CD14-positive monocyte (primary cell): ENCODE data around the gene KPNA3. TPM values are rescaled to one million over a fixed set of nuclear protein-coding genes. Genes with fewer than 3 reads are reported as not detected.

Experiments
- DNase-seq, 3 donors: peaks; one replicate each; pipeline ENCODE4 v3.0.0-alpha.2; 2011 to 2022
- H2AFZ ChIP-seq: 2 replicates; pipeline ENCODE4 v1.6.0; 2012; ENCODE audit warnings: mild to moderate bottlenecking, low read depth, low read length, inconsistent platforms; ENCODE audit not compliant: insufficient read depth, poor library complexity, severe bottlenecking
- H3K27ac ChIP-seq, 2 donors: 1 replicate in 1 of 2; 2 replicates in 1 of 2; pipeline ENCODE4 v1.5.1; 2012 to 2013; ENCODE audit warnings: low read length in 2 of 2, control low read depth in 1 of 2, inconsistent platforms in 1 of 2, low read depth in 1 of 2, mild to moderate bottlenecking in 1 of 2
- H3K27me3 ChIP-seq, 2 donors: one replicate each; pipeline versions ENCODE4 v1.6.0 to v1.6.1; 2011 to 2013; ENCODE audit warnings: low read length in 2 of 2; ENCODE audit not compliant: control insufficient read depth in 2 of 2, insufficient read depth in 2 of 2
- H3K36me3 ChIP-seq, 2 donors: replicated peaks in 1 of 2; 1 replicate in 1 of 2; 2 replicates in 1 of 2; pipeline versions ENCODE4 v1.5.1 to v1.6.1; 2012 to 2013; ENCODE audit warnings: low read length in 2 of 2, control low read depth in 1 of 2, inconsistent platforms in 1 of 2, mild to moderate bottlenecking in 1 of 2; ENCODE audit not compliant: insufficient read depth in 2 of 2, control insufficient read depth in 1 of 2
- H3K4me1 ChIP-seq, 2 donors: 1 replicate in 1 of 2; 2 replicates in 1 of 2; pipeline versions ENCODE4 v1.5.1 to v1.6.1; 2012 to 2013; ENCODE audit warnings: low read length in 2 of 2, control low read depth in 1 of 2, inconsistent platforms in 1 of 2, mild to moderate bottlenecking in 1 of 2, moderate library complexity in 1 of 2; ENCODE audit not compliant: insufficient read depth in 2 of 2, control insufficient read depth in 1 of 2
- H3K4me2 ChIP-seq: replicated peaks from 2 replicates; pipeline ENCODE3; 2012; ENCODE audit warnings: low read length, moderate library complexity, mild to moderate bottlenecking; ENCODE audit not compliant: poor library complexity, severe bottlenecking; ENCODE audit errors: extremely low read depth
- H3K4me3 ChIP-seq, 3 experiments: fragments of 200-600 bp in 1 of 3; sonication (generic) in 1 of 3; replicated peaks in 1 of 3; 1 replicate in 2 of 3; 2 replicates in 1 of 3; pipeline ENCODE4 v1.5.1; 2011 to 2013; ENCODE audit warnings: low read length in 3 of 3, mild to moderate bottlenecking in 3 of 3, control low read depth in 2 of 3, low read depth in 2 of 3, inconsistent platforms in 1 of 3, moderate library complexity in 1 of 3
- H3K79me2 ChIP-seq: 2 replicates; pipeline ENCODE4 v1.6.0; 2012; ENCODE audit warnings: mild to moderate bottlenecking, control low read depth, inconsistent platforms, low read length, moderate library complexity; ENCODE audit not compliant: insufficient read depth
- H3K9ac ChIP-seq: 2 replicates; pipeline ENCODE4 v1.6.0; 2017; ENCODE audit warnings: low read length, mild to moderate bottlenecking; ENCODE audit not compliant: insufficient read depth, poor library complexity, severe bottlenecking
- H3K9me3 ChIP-seq, 2 donors: replicated peaks in 1 of 2; 1 replicate in 1 of 2; 2 replicates in 1 of 2; pipeline versions ENCODE4 v1.5.1 to v1.6.1; 2012 to 2013; ENCODE audit warnings: low read length in 2 of 2, control low read depth in 1 of 2; ENCODE audit not compliant: control insufficient read depth in 1 of 2, insufficient read depth in 1 of 2
- H4K20me1 ChIP-seq: 2 replicates; pipeline ENCODE4 v1.6.0; 2012; ENCODE audit warnings: mild to moderate bottlenecking, low read length, control low read depth, moderate library complexity; ENCODE audit not compliant: insufficient read depth
- H3K27ac Mint-ChIP-seq, 7 donors: one replicate each; pipeline ENCODE4 v1.8.0; 2020; ENCODE audit warnings: mild to moderate bottlenecking in 7 of 7, mixed read lengths in 7 of 7, moderate library complexity in 6 of 7, inconsistent platforms in 2 of 7
- H3K27me3 Mint-ChIP-seq, 3 donors: one replicate each; pipeline ENCODE4 v1.8.0; 2021 to 2022; ENCODE audit warnings: low read depth in 3 of 3, mild to moderate bottlenecking in 3 of 3, mixed read lengths in 3 of 3, moderate library complexity in 3 of 3, inconsistent platforms in 1 of 3
- H3K36me3 Mint-ChIP-seq, 2 donors: one replicate each; pipeline ENCODE4 v1.8.0; 2020; ENCODE audit warnings: mixed read lengths in 2 of 2, inconsistent platforms in 1 of 2, mild to moderate bottlenecking in 1 of 2
- H3K4me1 Mint-ChIP-seq: one replicate; pipeline ENCODE4 v1.8.0; 2020; ENCODE audit warnings: mild to moderate bottlenecking, mixed read lengths
- H3K4me3 Mint-ChIP-seq, 2 donors: one replicate each; pipeline ENCODE4 v1.8.0; 2020; ENCODE audit warnings: mild to moderate bottlenecking in 2 of 2, mixed read lengths in 2 of 2, moderate library complexity in 1 of 2
- H3K9me3 Mint-ChIP-seq, 7 donors: one replicate each; pipeline ENCODE4 v1.8.0; 2020 to 2022; ENCODE audit warnings: mixed read lengths in 7 of 7, mild to moderate bottlenecking in 6 of 7, moderate library complexity in 6 of 7, inconsistent platforms in 2 of 7
- WGBS: methylation state at CpG from one replicate; pipeline ENCODE4 v1.1.5; 2013; ENCODE audit warnings: missing lambda C conversion rate; ENCODE audit not compliant: insufficient coverage; 5-methylcytosine and 5-hydroxymethylcytosine counted together
- intact Hi-C, 2 donors: fragments of 100-400 bp; cut with micrococcal nuclease; formaldehyde crosslinking; loops; one replicate each; pipeline versions ENCODE4 v1.15.0 to v1.15.1; 2023
- polyA plus RNA-seq, 3 donors: library from polyadenylated mRNA; depleted of rRNA in 1 of 3; unstranded in 2 of 3; stranded (reverse) in 1 of 3; fragments of 300-500 nt in 2 of 3; fragments of >200 nt in 1 of 3; fragmentation: Illumina TruSeq in 2 of 3; gene quantifications; 1 replicate in 2 of 3; 2 replicates in 1 of 3; pipeline ENCODE4 v1.2.3, GENCODE V29; 2012 to 2021
- TF ChIP-seq, protein P1 (sequence below): fragments of 200-600 bp; IDR thresholded peaks from one replicate; pipeline ENCODE4 v1.8.0; 2022; ENCODE audit warnings: antibody characterized with exemption, mild to moderate bottlenecking

The KPNA3 gene
- polyA plus RNA-seq, 3 donors, result 11.5 to 15.3 (median 12.8) TPM

DNA sequence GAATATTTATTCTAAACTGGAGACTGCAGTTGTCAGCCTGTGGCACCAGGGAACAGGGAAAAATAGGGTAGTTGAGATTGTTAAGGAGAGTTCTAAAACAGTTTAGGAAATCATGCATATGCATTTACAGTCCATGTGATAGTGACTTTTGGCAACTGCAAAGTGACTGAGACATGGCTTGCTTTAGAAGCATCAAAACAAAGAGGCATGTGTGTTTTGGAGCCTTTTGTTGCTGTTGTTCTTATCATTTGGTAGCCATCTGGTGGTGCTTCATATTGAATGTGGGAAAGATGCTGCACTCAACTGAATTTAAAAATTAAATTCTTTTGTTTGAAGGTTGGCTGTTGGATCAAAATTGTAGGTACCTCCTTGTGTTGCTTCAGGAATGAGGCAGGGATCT lies 91.0 kb downstream of the KPNA3 start:
- Histone ChIP-seq H3K36me3 (peaks cover 39 to 65% of the 10 kb centered on the region in 2 donors), H3K9ac (no peak overlapping the region), H3K27ac (no peak overlapping the region), H4K20me1 (no peaks in the 10 kb centered on the region), H3K4me1 (no peaks in the 10 kb centered on the region), H2AFZ (no peak overlapping the region), H3K27me3 (no peaks in the 10 kb centered on the region), H3K4me3 (no peak overlapping the region), H3K4me2 (no peak overlapping the region), H3K79me2 (no peaks in the 10 kb centered on the region), H3K9me3 (no peaks in the 10 kb centered on the region)
- H3K36me3 Mint-ChIP-seq, result peaks cover 50 to 58% of the 10 kb centered on the region in 2 donors
- no peaks in the 10 kb centered on the region for H3K4me1 Mint-ChIP-seq
- intact Hi-C loops, result no loop called here
- H3K4me3 Mint-ChIP-seq, result no peak overlapping the region
- no peak for DNase-seq
- H3K27me3 Mint-ChIP-seq, result no peaks in the 10 kb centered on the region
- TF ChIP-seq, protein P1, sequence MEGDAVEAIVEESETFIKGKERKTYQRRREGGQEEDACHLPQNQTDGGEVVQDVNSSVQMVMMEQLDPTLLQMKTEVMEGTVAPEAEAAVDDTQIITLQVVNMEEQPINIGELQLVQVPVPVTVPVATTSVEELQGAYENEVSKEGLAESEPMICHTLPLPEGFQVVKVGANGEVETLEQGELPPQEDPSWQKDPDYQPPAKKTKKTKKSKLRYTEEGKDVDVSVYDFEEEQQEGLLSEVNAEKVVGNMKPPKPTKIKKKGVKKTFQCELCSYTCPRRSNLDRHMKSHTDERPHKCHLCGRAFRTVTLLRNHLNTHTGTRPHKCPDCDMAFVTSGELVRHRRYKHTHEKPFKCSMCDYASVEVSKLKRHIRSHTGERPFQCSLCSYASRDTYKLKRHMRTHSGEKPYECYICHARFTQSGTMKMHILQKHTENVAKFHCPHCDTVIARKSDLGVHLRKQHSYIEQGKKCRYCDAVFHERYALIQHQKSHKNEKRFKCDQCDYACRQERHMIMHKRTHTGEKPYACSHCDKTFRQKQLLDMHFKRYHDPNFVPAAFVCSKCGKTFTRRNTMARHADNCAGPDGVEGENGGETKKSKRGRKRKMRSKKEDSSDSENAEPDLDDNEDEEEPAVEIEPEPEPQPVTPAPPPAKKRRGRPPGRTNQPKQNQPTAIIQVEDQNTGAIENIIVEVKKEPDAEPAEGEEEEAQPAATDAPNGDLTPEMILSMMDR, result no peak
- H3K9me3 Mint-ChIP-seq, result no peaks in the 10 kb centered on the region
- H3K27ac Mint-ChIP-seq, result no peak overlapping the region

DNA sequence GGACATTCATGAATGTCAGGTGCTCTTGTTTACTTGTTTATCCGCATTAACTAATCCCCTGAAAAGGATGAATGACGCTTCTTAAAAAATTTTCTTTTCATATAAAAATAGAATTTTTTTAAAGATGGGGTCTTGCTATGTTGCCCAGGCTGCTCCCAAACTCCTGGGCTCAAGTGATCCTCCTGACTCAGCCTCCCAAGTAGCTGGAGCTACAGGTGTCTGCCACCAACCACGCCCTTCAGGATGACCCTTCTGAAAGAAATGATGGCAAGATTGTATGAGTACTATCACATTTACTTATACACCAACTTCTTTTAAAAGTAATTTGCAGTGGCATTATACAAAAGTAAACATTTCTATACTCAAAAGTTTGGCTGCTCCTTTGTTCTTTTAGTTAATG lies 95.0 kb downstream of the KPNA3 start:
- Histone ChIP-seq H4K20me1 (no peaks in the 10 kb centered on the region), H3K9me3 (no peaks in the 10 kb centered on the region), H3K9ac (no peak overlapping the region), H3K36me3 (peaks cover 19 to 42% of the 10 kb centered on the region in 2 donors), H3K4me3 (no peak overlapping the region), H3K79me2 (no peaks in the 10 kb centered on the region), H3K4me1 (peaks cover 15 to 17% of the 10 kb centered on the region in 2 donors), H3K4me2 (no peak overlapping the region), H3K27ac (no peak overlapping the region), H3K27me3 (no peaks in the 10 kb centered on the region), H2AFZ (no peak overlapping the region)
- intact Hi-C loops, result no loop called here
- peaks cover 19% of the 10 kb centered on the region for H3K4me1 Mint-ChIP-seq
- H3K36me3 Mint-ChIP-seq, result peaks cover 33 to 36% of the 10 kb centered on the region in 2 donors
- H3K27ac Mint-ChIP-seq, result no peak overlapping the region
- H3K4me3 Mint-ChIP-seq, result no peak overlapping the region
- no peak for DNase-seq
- peaks cover 0 to 2% (median 2%) of the 10 kb centered on the region in 3 donors for H3K27me3 Mint-ChIP-seq
- TF ChIP-seq, protein P1, result no peak
- no peaks in the 10 kb centered on the region for H3K9me3 Mint-ChIP-seq
- WGBS, result no CpG with 5 or more reads among the region's 3 CpGs
